Measurements from ENCODE around the gene TMTC1. TPM values are rescaled to one million over a fixed set of nuclear protein-coding genes. Genes with fewer than 3 reads are reported as not detected.

Gene TMTC1
- total RNA-seq, 4 donors from 2014 or later: 16.6 to 47.8 (median 25.6) TPM

- Histone ChIP-seq H3K27me3 (no peaks in the 10 kb centered on the region), H3K9me3 (no peaks in the 10 kb centered on the region), H3K27ac (no peak overlapping the region), H3K4me3 (replicated peaks in 1 of 3) (no peak overlapping the region), H3K36me3 (no peaks in the 10 kb centered on the region), H3K4me1 (no peaks in the 10 kb centered on the region)
- no peak for DNase-seq
- TF ChIP-seq POLR2A (IDR thresholded peaks at IDR 0.05): no peak
- TF ChIP-seq CTCF (IDR thresholded peaks at IDR 0.05): no peak
- WGBS, 2 donors: 74 to 85% methylated on average over 2 of the region's 2 CpGs
- intact Hi-C loops (cut with DNase I): no loop called here
Measured at GRCh38 chr12:29797565-29798355, 14.0 kb upstream of the TMTC1 start.

- TF ChIP-seq CTCF (IDR thresholded peaks at IDR 0.05): no peak
- TF ChIP-seq POLR2A (IDR thresholded peaks at IDR 0.05): no peak
- DNase-seq: no peak
- WGBS, 2 donors: 56 to 60% methylated on average over 6 of the region's 6 CpGs
- no peaks in the 10 kb centered on the region for H3K9me3 ChIP-seq
- H3K27me3 ChIP-seq: no peaks in the 10 kb centered on the region
- no peaks in the 10 kb centered on the region for H3K36me3 ChIP-seq
- intact Hi-C loops (cut with DNase I): no loop called here
- H3K4me1 ChIP-seq: no peaks in the 10 kb centered on the region
- H3K4me3 ChIP-seq (replicated peaks in 1 of 3): no peak overlapping the region
- H3K27ac ChIP-seq: no peak overlapping the region
Measured at GRCh38 chr12:29796823-29797263, 13.1 kb upstream of the TMTC1 start.

- Histone ChIP-seq H3K36me3 (no peaks in the 10 kb centered on the region), H3K27ac (no peak overlapping the region), H3K4me1 (no peaks in the 10 kb centered on the region), H3K4me3 (replicated peaks in 1 of 3) (no peak overlapping the region), H3K27me3 (no peaks in the 10 kb centered on the region), H3K9me3 (no peaks in the 10 kb centered on the region)
- 53 to 60% methylated on average over 3 of the region's 3 CpGs for WGBS, 2 donors
- intact Hi-C loops (cut with DNase I): no loop called here
- TF ChIP-seq CTCF (IDR thresholded peaks at IDR 0.05): no peak
- TF ChIP-seq POLR2A (IDR thresholded peaks at IDR 0.05): no peak
- DNase-seq: no peak
Measured at GRCh38 chr12:29795715-29796114, 12.0 kb upstream of the TMTC1 start.

- no peaks in the 10 kb centered on the region for H3K27me3 ChIP-seq
- DNase-seq: no peak
- no peak overlapping the region for H3K4me3 ChIP-seq (replicated peaks in 1 of 3)
- intact Hi-C loops (cut with DNase I): no loop called here
- no peaks in the 10 kb centered on the region for H3K36me3 ChIP-seq
- TF ChIP-seq CTCF (IDR thresholded peaks at IDR 0.05) (no peak), POLR2A (IDR thresholded peaks at IDR 0.05) (no peak)
- no peaks in the 10 kb centered on the region for H3K4me1 ChIP-seq
- H3K27ac ChIP-seq: no peak overlapping the region
- no peaks in the 10 kb centered on the region for H3K9me3 ChIP-seq
Measured at GRCh38 chr12:29794862-29795261, 11.1 kb upstream of the TMTC1 start.

GRCh38 chr12:29792853-29793252, 9.1 kb upstream of the TMTC1 start:
- no peak overlapping the region for H3K27ac ChIP-seq
- H3K36me3 ChIP-seq: no peaks in the 10 kb centered on the region
- WGBS, 2 donors: 97 to 98% methylated on average over 8 of the region's 8 CpGs
- H3K4me3 ChIP-seq (replicated peaks in 1 of 3): peak overlapping the region in 1 of 3 donors; percentile 5
- no peaks in the 10 kb centered on the region for H3K27me3 ChIP-seq
- TF ChIP-seq CTCF (IDR thresholded peaks at IDR 0.05) (no peak), POLR2A (IDR thresholded peaks at IDR 0.05) (no peak)
- no peaks in the 10 kb centered on the region for H3K4me1 ChIP-seq
- intact Hi-C loops (cut with DNase I): no loop called here
- no peaks in the 10 kb centered on the region for H3K9me3 ChIP-seq
- no peak for DNase-seq
